ENCODE results near the gene KNSTRN. TPM values are rescaled to one million over a fixed set of nuclear protein-coding genes. Genes with fewer than 3 reads are reported as not detected.
A peak's percentile ranks its signal among the peaks of the same experiment; 100 is the strongest.

Gene KNSTRN
- total and polyA plus RNA-seq, 2 of the 4 experiments (the other 2 are of a cell fraction), result 33.1 to 73.5 TPM

- H3K56ac ChIP-seq (ENCODE audit: extremely low read depth, insufficient read depth, low read length), result no peak overlapping the region
- dilution Hi-C loops (cut with HindIII; ENCODE audit: low sequenced_read_pairs, unreplicated experiment) (no loop called here), in situ Hi-C loops (cut with MboI; ENCODE audit: low sequenced_read_pairs) (no loop called here), intact Hi-C loops (cut with micrococcal nuclease) (no loop called here)
- H3K27me3 ChIP-seq (ENCODE audit: control insufficient read depth, insufficient read depth, low read length), result peaks cover 1% of the 10 kb centered on the region; the same call in 1 of the 2 replicates
- H2BK15ac ChIP-seq (ENCODE audit: low read depth, low read length), result no peak overlapping the region
- no peak overlapping the region for H3K27ac ChIP-seq (ENCODE audit: insufficient read depth, low read length)
- no peak overlapping the region for H3K18ac ChIP-seq (ENCODE audit: low read depth, low read length)
- 0 out of 2 replicates have a peak overlapping the region, but pooled peaks have one; percentile 0 for H4K91ac ChIP-seq (ENCODE audit: insufficient read depth, low read depth, low read length)
- peaks cover 2% of the 10 kb centered on the region for H3K4me1 ChIP-seq (ENCODE audit: control insufficient read depth, insufficient read depth, low read length)
- H4K5ac ChIP-seq (ENCODE audit: low read depth, low read length), result no peak overlapping the region
- H2AK5ac ChIP-seq (ENCODE audit: low read depth, low read length), result no peak overlapping the region; the same call in 1 of the 2 replicates
- H3K9me1 ChIP-seq (ENCODE audit: insufficient read depth, low read length), result 0 out of 2 replicates have a peak, but pooled peaks cover 3% of the 10 kb centered on the region
- H2BK120ac ChIP-seq (ENCODE audit: low read depth, low read length), result peak overlapping the region; percentile 74; the same call in 1 of the 2 replicates
- H3K79me1 ChIP-seq (ENCODE audit: low read depth in 1 of 2, low read length in 2 of 2), result no peaks in the 10 kb centered on the region
- ChIA-PET CTCF (no interaction called here), POLR2A (ENCODE audit: unreplicated experiment) (no interaction called here)
- whole genome bisulfite sequencing, 2 experiments (ENCODE audit: extremely low coverage in 2 of 2, insufficient read length in 1 of 2), result no CpG with 5 or more reads among the region's 2 CpGs
- peak overlapping the region in 1 of 2 experiments; percentile 50; a peak in 1 of 4 replicates for H4K8ac ChIP-seq (ENCODE audit: low read depth in 2 of 2, low read length in 2 of 2)
- H3K4ac ChIP-seq (ENCODE audit: low read depth, low read length), result no peak overlapping the region
- peak overlapping the region; percentile 42 for H2AK9ac ChIP-seq (replicated peaks; ENCODE audit: low read depth, low read length, poor library complexity)
- H4K20me1 ChIP-seq (ENCODE audit: insufficient read depth, low read length), result no peaks in the 10 kb centered on the region
- no TSS peak for BruUV-seq (replicated peaks)
- H2AFZ ChIP-seq (replicated peaks; ENCODE audit: low read length, poor library complexity), result peak overlapping the region; percentile 57
- H2BK5ac ChIP-seq (ENCODE audit: low read depth, low read length, poor library complexity, severe bottlenecking), result peak overlapping the region; percentile 53
- H3K9ac ChIP-seq (ENCODE audit: low read depth, low read length), result no peak overlapping the region
- no peak overlapping the region for H3K4me2 ChIP-seq (ENCODE audit: low read depth, low read length)
- peak; percentile 49 for DNase-seq
- H3K9me3 ChIP-seq (ENCODE audit: control insufficient read depth, insufficient read depth, low read length), result no peaks in the 10 kb centered on the region
- no peaks in the 10 kb centered on the region for H3K36me3 ChIP-seq (ENCODE audit: control insufficient read depth, insufficient read depth, low read length)
- no peak for TF ChIP-seq NFE2L2 (IDR thresholded peaks at IDR 0.05; ENCODE audit: low read depth, low read length)
- TF ChIP-seq MAFK (IDR thresholded peaks at IDR 0.05; ENCODE audit: low read depth, low read length), result peak; percentile 18; the same call in 1 of the 2 replicates
- H3K23ac ChIP-seq (ENCODE audit: low read depth, low read length), result no peak overlapping the region
- ATAC-seq (ENCODE audit: low read depth), result peak; percentile 34
- no peak overlapping the region for H2BK20ac ChIP-seq (ENCODE audit: low read depth, low read length)
- H3K14ac ChIP-seq (replicated peaks; ENCODE audit: low read depth, low read length), result peak overlapping the region; percentile 35; the same call in 1 of the 2 replicates
- no peak overlapping the region for H3K4me3 ChIP-seq (ENCODE audit: insufficient read depth, low read depth, low read length)
These were observed 9.5 kb upstream of the KNSTRN start for GRCh38 chr15:40372981-40373380.
